Occipital lobe (tissue), 2 donors: ENCODE results near the gene POP5. TPM values are rescaled to one million over a fixed set of nuclear protein-coding genes. Genes with fewer than 3 reads are reported as not detected.

ENCODE experiments used
- DNase-seq: peaks from one replicate; lab custom pipeline; 2025; lab: John Stamatoyannopoulos, UW
- total RNA-seq: library from RNA; depleted of rRNA; stranded (reverse); fragments of >200 nt; gene quantifications from one replicate; pipeline ENCODE4 v1.2.3, GENCODE V29; 2014

Gene POP5
- total RNA-seq, 1 donor from 2014 or later, result 34.6 TPM

DNA sequence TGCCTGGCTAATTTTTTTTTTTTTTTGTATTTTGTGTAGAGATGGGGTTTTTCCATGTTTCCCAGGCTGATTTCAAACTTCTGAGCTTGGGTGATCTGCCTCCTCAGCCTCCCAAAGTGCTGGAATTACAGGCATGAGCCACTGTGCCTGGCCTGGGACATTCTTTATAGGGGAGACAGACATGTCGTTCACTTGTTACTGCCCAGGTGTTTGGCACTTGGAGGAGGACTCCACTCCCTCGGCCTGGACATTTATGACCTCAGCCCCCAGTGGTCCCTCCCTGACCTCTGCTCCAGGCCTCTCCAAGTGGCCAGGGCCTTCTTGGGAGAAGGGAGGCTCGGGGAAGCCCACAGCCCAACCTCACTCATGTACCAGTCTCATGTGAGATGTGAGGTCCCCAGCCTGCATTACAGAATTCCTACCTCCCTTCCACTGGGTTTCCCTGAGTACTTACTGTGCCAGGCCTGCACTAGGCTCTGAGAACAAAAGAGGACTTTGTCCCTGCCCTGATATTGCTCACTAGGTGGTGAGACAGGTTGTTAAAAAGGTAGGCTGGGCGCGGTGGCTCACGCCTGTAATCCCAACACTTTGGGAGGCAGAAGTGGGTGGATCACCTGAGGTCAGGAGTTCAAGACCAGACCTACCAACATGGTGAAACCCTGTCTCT lies 9.7 kb upstream of the POP5 start:
- no peak for DNase-seq

DNA sequence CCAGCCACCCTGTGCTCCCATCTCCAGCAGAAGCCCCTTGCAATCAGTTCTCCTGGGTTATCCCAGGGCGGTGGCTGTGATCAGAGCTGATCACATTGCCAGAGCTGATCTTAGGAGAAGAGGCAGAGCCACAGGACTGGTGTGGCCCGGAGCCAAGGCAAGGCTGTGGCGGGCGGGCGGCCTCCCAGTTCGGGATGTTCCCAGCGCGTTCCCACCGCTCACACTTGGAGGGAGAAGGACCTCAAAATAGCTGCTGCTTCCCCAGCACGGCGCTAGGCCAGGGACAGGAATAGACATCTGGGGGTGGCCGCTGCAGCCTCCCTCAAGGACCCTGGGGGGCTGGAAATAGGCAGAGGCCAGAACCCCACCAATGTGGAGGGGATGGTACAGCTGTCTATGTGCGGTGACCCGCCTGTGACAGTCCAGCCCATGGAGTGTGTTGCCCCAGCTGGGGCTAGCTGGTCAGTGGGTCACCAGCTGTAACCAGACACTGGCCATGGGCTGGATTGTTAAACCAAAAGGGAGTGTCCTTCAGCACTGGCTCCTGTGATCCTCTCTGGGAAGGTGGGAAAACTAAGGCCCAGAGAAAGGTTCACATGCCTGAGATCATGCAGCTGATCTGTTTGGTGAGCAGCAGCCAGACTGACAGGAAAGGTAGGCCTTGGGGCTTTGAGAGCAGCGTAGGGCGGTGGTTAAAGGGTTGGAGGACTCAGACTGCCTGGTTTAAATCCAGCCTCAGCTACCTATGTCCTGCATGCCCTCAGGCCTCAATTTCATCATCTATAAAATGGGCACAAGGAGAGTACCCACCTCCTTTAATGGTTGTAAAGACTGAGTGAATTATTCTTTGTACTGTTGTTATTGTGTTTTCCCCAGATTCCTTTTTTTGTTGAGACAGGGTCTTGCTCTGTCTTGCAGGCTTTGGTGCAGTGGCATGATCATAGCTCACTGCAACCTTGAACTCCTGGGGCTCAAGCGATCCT lies 8.0 kb upstream of the POP5 start:
- peak; percentile 73 for DNase-seq

DNA sequence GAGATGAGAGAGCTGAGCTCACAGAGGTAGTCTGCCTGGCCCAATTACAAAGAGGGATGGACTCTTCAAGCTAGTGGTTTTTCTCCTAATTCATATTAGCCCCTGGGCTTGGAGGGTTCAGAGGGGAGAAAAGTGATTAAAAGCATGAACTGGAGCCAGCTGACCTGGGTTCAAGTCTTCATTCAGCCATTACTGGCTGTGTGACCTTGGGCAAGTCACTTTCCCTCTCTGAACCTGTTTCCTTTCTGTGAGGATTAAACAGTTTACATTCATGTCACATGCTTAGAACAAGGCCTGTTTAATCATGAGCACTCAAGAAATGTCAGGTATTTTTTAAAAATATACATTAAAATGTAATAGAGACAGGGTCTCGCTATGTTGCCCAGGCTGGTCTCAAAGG lies 7.2 kb upstream of the POP5 start:
- DNase-seq, result no peak

DNA sequence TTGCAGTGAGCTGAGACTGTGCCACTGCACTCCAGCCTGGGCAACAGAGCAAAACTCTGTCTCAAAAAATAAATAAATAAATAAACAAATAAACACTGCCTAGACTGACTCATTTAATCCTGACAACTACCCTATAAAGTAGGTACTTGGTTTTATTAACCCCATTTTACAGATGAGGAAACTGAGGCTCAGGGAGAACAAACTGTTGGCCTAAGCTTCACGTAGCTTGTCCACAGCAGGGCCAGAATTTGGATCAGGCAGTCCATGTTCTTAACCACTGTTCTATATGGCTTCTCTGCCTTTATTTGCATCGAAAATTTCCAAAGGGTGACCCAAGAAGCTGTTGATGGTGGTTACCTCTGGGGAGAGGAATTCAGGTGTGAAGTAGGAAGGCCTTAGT lies 5.7 kb upstream of the POP5 start:
- no peak for DNase-seq

DNA sequence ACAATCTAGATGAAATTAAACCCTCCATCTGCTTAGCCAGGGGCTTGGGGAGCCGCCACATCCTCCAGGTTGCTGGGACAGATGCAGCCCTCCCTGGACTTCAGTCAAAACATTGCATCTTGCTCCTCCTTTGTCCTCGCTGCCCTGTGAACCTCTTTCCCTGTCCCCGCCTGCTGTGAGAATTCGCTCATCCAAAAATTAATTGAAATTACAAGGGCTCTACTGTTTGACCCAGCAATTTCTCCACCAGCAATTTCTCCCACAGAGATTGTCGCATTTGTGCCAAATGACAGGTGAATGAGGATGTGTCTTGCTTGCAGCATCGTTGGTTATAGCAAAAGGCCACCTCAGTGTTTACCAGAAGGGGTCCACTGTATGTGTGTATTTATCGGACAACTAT lies 5.0 kb upstream of the POP5 start:
- DNase-seq, result no peak

DNA sequence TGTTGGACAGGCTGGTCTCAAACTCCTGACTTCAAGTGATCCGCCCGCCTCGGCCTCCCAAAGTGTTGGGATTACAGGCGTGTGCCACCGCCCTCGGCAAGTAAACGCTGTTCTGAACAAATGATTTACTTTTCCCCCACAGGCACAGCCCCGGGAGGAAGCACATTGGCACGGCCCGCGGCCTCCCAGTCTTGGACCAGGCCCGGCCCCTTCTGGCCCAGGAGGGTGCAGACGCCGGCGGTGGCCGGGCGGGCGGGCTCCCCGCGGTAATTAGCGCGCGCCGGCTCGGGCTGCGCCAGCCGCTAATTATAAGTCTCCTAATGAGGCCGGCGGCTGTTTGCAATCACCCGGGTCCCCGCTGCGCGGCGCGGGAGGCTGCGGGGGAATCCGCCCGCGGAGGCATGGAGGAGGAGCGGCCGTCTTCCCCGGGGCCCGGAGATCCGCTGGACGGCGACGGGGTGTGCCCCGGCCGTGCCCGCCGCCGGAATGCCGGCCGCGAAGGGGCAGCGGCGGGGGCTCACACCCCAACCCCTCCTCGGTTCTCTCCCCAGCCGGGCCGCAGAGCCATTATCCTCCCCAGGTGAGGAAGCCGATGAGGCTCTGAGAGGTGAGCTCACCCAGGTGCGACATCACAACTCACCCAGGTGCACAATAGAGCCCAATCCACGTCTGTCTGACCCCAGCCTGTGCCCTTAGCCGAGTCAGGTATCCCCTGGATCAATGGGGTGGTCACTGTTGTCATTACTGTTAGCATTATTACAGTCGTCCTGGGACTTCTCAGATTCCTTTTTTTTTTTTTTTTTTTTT lies 3.3 kb upstream of the POP5 start:
- DNase-seq, result peak; percentile 34

DNA sequence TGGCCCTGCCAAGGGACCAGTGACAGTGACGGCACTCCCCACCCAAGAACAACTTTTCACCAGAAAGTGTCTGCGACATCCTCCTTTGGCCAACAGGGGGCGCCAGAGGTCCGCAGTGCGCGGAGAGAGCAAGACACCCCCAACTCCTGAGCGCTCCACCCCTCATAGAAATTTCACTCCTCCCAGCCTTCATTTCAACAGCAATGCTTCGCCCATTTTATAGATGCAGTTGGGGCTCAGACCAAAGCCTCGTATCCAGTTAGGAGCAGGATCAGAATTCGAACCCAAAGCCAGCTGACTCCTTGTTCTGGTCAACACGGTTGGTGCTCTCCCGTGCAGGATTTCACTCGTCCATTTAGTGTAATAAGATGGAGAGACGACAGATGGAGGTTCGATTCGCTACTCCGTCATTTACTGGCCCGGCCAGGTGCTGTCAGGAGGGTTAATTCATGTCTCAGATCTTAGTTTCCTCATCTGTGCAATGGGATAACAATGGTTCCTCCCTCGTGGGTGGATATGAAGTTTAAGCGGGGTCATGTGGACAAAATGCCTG lies 2.4 kb upstream of the POP5 start:
- peak; percentile 61 for DNase-seq

DNA sequence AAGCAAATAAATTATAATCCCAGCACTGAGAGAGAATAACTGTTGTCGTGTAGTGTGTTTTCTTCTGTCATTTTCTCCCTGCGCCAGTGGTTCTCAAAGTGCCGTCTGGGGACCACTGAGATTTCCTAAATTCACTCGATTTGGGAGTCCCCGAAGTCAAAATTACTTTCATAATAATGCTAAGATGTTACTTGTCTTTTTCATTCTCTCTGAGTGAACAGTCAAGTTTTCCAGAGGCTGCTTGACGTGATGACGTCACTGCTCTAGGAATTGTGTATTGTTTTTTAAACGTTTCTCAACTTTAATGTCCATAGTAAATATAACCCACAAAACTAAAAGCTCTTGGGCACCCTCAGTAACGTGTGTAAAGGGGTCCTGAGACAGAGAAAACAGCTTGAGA lies 796 bp upstream of the POP5 start:
- no peak for DNase-seq

DNA sequence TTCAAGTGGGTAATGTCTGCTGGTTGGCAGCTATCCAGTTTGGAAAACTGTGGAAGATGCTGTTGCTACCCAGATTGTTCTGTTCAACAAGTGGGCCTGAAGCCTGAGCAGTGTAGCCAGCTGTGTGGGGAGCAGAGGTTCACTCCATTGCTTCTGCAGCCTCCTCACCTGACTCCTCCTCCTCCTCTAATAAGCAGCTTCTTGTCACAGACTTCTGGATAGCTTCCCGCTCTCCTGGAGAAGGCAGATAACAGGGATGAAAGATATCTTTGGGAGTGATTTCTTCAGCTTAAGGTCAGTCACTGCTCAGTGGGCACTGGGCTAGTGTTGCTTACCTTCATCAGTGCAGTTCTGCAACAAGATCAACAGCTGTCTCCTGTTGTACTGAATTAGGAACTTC lies 2.0 kb downstream of the POP5 start:
- DNase-seq, result no peak

DNA sequence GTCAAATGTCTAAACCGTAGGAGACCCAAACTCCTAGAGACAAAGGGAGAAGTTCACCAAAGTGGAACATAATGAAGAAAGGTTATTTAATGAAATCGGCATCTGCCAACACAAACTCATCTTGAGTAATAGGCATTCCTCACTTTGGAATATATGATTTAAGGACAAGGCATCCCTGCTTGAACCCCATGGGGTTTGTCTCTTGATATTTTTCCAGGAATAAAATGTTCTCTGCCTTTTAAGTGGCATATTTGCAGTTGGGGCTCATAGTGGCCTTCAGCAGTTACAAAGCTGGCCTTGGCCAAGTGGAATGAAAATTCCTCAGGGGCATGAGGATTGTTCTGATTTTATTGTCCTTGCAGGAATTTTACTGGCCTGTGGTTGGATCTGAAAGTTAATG lies 7.1 kb downstream of the POP5 start:
- DNase-seq, result no peak

DNA sequence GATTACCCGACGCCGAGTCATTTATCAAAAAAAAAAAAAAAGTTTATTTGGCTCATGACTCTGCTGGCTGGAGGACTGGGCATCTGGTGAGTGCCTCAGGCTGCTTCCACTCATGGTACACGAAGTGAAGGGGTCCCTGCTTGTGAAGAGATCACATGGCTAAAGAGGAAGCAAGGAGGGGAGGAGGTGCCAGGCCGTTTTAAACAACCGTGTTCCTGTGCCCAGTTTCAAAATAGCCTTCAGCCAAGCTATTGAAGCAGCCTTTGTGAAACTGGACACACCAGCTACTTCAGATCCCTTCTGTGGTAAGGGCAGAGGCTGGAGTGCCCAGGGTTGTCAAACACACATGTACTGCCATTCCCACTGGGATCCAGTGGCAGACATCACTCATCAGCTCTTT lies 7.6 kb downstream of the POP5 start:
- DNase-seq, result no peak

DNA sequence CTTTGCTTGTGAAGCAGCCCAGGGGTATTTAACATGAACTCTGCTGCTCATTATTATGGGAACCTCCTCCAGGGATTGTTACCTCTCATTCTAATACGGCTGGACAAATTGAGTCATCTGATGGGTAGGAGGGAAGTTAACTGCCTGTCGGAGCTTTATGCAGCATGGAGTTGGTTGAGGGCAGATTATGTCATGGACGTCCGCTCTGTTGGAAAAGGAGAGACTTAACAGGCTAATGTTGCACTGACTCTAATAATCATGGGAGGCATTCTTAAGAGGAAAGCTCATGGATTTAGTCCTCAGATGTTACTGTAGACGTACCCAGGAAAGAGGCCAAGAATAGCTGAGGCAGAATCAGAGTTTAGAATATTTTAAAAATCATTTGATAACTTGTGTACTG lies 9.9 kb downstream of the POP5 start:
- no peak for DNase-seq

DNA sequence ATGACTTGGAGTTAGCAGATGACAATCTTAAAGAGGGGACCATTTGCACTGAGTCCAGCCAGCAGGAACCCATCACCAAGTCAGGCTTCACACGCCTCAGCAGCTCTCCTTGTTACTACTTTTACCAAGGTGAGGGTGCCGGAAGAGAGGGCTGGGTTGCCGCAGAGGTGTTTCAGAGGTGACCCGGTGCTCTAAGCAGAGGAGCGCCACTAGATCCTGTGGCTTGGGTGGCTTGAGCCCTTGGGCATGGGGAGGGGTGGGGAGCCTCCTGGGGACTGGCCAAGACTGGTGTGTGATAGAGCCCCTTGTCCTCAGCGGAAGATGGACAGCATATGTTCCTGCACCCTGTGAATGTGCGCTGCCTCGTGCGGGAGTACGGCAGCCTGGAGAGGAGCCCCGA lies 17.7 kb downstream of the POP5 start:
- DNase-seq, result no peak

DNA sequence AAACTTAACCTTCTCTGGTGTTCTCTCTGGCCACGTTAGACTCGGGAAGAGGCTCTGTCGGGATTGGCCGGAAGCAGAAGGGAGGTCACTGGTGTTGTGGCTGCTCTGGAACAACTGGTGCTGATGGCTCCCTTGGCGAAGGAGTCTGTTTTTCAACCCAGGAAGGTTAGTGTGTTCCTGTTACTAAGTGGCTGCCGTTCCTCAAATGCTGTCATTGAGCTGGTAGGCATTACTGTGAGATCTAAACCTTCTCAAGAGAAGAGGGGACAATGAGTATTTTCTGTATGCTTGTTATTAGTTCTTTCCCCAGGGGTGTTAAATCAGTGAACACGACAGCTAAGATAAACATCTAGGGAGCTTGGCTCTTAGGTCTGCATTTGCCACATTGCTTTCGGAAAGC lies 18.3 kb downstream of the POP5 start:
- DNase-seq, result no peak

DNA sequence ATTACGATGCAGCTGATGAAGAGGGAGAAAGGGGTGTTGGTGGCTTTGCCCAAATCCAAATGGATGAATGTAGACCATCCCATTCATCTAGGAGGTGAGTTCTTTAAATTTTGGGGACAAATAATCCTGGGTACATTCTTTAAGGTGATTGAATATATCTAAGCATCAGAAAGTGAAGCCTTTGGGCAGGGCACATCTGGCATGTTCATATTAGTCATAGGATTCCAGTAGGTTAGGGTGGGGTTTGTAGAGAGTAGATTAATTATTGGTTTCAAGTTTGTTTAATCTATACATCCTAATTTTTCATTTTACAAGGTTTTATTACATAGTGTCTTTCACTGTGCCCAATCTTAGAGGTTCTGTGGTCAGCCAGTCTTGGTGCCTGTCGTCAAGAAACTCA lies 23.6 kb downstream of the POP5 start:
- DNase-seq, result no peak

DNA sequence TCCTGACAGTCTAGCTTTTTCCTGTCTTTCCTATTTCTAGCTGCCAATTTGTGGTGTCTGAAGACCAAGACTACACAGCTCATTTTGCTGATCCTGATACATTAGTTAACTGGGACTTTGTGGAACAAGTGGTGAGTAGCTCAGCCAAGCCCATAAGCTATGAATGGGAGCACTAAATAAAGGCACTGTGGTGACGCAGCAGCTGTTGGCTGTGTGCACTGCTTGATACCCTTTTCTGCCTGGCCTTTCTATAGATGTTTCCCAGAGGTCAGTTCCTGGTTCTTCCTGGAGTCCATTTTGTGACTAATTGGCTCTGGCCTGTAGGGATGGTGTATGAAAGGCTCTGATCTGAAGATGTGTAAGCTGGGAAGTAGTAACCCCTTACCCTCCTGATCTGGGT lies 26.5 kb downstream of the POP5 start:
- DNase-seq, result no peak

DNA sequence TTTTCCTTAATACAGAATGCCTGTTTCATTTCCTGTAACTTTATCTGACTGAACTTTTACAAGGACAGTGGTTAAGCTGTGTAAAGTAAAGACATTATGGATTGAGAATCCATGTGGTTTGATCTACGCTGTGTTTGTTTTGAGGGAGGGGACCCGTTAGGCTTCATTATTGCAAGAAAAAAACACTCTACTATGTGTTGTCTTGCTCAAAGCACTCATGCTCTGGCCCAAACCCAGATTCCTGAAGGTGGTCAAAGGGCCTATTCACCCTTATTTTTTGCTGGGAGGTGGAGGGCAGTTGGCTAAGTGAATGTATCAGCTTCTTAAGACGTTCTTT lies 35.2 kb downstream of the POP5 start:
- DNase-seq, result no peak

DNA sequence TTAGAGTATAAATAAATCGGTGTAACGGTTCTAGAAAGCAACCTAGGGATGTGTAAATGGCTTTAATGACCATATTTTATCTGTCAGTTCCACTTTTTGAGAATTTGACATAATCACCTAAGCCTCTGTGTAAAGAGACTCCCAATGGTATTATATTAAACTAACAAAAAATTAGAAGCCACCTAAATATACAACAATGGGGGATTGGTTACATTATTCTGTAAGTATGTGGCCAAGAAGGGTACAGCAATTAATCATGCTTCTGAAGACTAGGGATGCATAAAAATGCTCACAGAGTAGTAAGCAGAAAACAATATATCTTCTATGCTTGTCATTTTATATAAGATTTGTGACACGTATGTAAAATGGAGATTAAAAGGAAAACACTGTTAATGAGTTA lies 36.5 kb downstream of the POP5 start:
- no peak for DNase-seq

DNA sequence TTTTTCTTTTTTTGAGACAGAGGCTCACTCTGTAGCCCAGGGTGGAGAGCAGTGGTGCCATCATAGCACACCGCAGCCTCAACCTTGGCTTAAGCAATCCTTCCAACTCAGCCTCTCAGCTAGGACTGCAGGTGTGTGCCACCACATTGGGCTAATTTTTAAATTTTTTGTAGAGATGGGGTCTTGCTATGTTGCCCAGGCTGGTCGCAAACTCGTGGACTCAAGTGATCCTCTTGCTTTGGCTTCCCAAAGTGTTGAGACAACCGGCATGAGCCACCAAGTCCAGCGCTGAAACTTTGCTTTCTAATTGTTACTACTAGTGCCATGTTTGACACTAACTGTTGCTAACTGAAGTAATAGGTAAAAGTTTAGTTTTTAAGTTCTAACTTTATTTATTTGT lies 39.0 kb downstream of the POP5 start:
- no peak for DNase-seq

DNA sequence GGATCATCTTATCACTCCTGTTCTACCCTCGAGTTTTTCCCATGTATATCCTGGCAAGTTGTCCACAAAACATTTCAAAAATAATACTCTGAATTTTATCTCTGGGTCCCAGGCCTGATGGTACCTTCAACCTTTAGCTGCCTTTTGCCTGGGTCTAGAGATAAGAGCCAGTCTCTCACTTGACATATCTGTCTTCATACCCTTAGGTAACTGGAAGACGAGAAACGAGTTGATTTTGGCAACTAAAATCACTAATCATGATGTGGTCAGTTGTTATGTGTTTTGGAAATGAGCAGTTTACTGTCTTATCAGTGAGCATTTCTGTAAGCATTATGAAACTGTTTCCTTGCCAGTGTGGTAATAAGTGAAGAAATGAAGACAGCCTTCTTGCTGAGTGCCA lies 40.8 kb downstream of the POP5 start:
- DNase-seq, result no peak

DNA sequence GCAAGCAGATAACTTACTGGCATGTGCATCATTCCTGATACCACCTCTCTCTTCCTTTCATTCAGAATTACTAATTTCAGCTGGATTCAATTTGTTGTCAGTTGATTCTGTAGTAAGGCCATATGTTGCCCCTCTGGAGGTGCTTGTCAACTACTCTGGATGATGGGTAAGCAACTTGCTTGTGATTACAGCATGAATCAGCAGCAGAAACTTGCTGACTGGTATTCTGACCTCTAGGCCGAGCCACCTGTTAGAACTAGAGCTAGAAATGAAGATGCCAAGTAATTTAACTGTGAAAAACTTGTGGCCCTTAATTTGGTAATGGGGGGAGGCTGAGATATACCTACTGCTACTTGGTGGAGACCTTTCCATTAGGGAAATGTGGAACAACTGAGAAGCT lies 41.9 kb downstream of the POP5 start:
- DNase-seq, result no peak
